A673 (cell line): ENCODE measurements around the gene NEO1. TPM values are rescaled to one million over a fixed set of nuclear protein-coding genes. Genes with fewer than 3 reads are reported as not detected.

Experiments
- BruUV-seq: library from RNA; stranded (reverse); fragments of 400-500 nt; replicated peaks from 2 replicates; lab custom pipeline; 2021; lab: Mats Ljungman, UMichigan
- CTCF ChIA-PET: fragments of 300-600 bp; sonication (Branson Sonifier 250); formaldehyde crosslinking; loops from one replicate; lab custom pipeline; 2022; ENCODE audit warnings: antibody characterized with exemption; lab: Charles Lee
- POLR2A ChIA-PET: fragments of 300-600 bp; sonication (Branson Sonifier 250); formaldehyde crosslinking; loops from one replicate; lab custom pipeline; 2022; ENCODE audit warnings: antibody characterized with exemption; ENCODE audit not compliant: low non-redundant PET; lab: Charles Lee
- DNase-seq: peaks from one replicate; pipeline ENCODE4 v3.0.0-alpha.2; 2015; ENCODE audit warnings: low spot score
- H3K27ac ChIP-seq: fragments of 200-600 bp; sonication (generic); 2 replicates; pipeline ENCODE4 v1.5.1; 2016; ENCODE audit warnings: mixed run types, low read depth, mild to moderate bottlenecking, mixed read lengths, antibody characterized with exemption, low read length; ENCODE audit not compliant: poor library complexity, severe bottlenecking
- H3K27me3 ChIP-seq: fragments of 200-600 bp; sonication (generic); replicated peaks from 2 replicates; pipeline ENCODE4 v1.6.1; 2017; ENCODE audit warnings: mixed run types, low read depth, mild to moderate bottlenecking, mixed read lengths, antibody characterized with exemption, low read length; ENCODE audit not compliant: insufficient read depth, poor library complexity
- H3K36me3 ChIP-seq: fragments of 200-600 bp; sonication (generic); 2 replicates; pipeline ENCODE4 v1.6.1; 2016; ENCODE audit warnings: mixed run types, mild to moderate bottlenecking, mixed read lengths, antibody characterized with exemption, low read length; ENCODE audit not compliant: insufficient read depth, poor library complexity, severe bottlenecking
- H3K4me1 ChIP-seq: fragments of 200-600 bp; sonication (generic); 2 replicates; pipeline ENCODE4 v1.6.1; 2017; ENCODE audit warnings: mixed run types, mild to moderate bottlenecking, mixed read lengths, antibody characterized with exemption, low read length; ENCODE audit not compliant: insufficient read depth, poor library complexity, severe bottlenecking
- H3K4me3 ChIP-seq: fragments of 200-600 bp; sonication (generic); 2 replicates; pipeline ENCODE4 v1.5.1; 2016; ENCODE audit warnings: low read depth, mixed run types, mild to moderate bottlenecking, mixed read lengths, low read length; ENCODE audit not compliant: poor library complexity, severe bottlenecking
- H3K9me3 ChIP-seq: fragments of 200-600 bp; sonication (generic); 2 replicates; pipeline ENCODE4 v1.6.1; 2016; ENCODE audit warnings: mixed run types, low read depth, mild to moderate bottlenecking, mixed read lengths, antibody characterized with exemption, low read length; ENCODE audit not compliant: poor library complexity, severe bottlenecking
- EZH2 ChIP-seq: fragments of 200-600 bp; sonication (generic); IDR thresholded peaks from 2 replicates; pipeline ENCODE4 v1.6.1; 2017; ENCODE audit warnings: borderline replicate concordance, low read depth, mild to moderate bottlenecking, mixed read lengths, antibody characterized with exemption, low read length; ENCODE audit not compliant: poor library complexity, severe bottlenecking
- intact Hi-C: fragments of 100-400 bp; cut with micrococcal nuclease; formaldehyde crosslinking; loops from one replicate; pipeline ENCODE4 v1.10.0; 2022; ENCODE audit not compliant: unreplicated experiment
- total RNA-seq: library from RNA; stranded (reverse); gene quantifications from 2 replicates; pipeline ENCODE4 v1.2.3, GENCODE V29; 2021
- TF ChIP-seq, protein P1 (sequence below): fragments of 300-800, 200-600 bp; sonication (generic); conservative IDR thresholded peaks from 2 replicates; pipeline ENCODE4 v1.5.1; 2017; ENCODE audit warnings: low read depth, mild to moderate bottlenecking, antibody characterized with exemption, low read length, moderate library complexity, mixed read lengths

The NEO1 gene
- total RNA-seq, 1 experiment from 2014 or later, result 72.6 TPM

DNA sequence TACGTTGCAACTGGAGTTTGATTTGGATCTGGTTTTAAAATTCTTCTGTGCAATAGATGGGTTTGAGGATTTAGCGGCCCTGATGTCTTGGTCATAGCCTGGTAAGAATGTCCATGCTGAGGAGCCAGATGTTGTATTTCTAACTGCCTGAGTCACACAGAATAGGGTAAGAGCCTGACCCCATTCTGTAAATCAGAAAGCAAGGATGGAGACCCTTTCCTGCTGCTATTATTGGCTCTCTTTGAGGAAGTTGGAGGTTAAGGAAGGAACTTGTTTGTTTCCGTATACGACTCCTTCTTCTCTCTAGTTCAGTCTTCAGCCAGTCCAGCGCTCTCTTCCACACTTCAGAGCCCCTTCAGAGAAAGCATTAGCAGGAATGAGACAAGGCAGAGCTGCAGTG lies 251.4 kb downstream of the NEO1 start:
- BruUV-seq, result no TSS peak
- intact Hi-C loops, result no loop called here
- H3K36me3 ChIP-seq, result peaks cover 4% of the 10 kb centered on the region
- H3K27me3 ChIP-seq, result no peaks in the 10 kb centered on the region
- POLR2A ChIA-PET, result no interaction called here
- CTCF ChIA-PET, result no interaction called here
- no peak overlapping the region for H3K4me3 ChIP-seq
- DNase-seq, result no peak
- no peak overlapping the region for H3K27ac ChIP-seq
- TF ChIP-seq EZH2, result no peak
- TF ChIP-seq, protein P1, sequence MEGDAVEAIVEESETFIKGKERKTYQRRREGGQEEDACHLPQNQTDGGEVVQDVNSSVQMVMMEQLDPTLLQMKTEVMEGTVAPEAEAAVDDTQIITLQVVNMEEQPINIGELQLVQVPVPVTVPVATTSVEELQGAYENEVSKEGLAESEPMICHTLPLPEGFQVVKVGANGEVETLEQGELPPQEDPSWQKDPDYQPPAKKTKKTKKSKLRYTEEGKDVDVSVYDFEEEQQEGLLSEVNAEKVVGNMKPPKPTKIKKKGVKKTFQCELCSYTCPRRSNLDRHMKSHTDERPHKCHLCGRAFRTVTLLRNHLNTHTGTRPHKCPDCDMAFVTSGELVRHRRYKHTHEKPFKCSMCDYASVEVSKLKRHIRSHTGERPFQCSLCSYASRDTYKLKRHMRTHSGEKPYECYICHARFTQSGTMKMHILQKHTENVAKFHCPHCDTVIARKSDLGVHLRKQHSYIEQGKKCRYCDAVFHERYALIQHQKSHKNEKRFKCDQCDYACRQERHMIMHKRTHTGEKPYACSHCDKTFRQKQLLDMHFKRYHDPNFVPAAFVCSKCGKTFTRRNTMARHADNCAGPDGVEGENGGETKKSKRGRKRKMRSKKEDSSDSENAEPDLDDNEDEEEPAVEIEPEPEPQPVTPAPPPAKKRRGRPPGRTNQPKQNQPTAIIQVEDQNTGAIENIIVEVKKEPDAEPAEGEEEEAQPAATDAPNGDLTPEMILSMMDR, result no peak
- no peaks in the 10 kb centered on the region for H3K9me3 ChIP-seq
- no peaks in the 10 kb centered on the region for H3K4me1 ChIP-seq

DNA sequence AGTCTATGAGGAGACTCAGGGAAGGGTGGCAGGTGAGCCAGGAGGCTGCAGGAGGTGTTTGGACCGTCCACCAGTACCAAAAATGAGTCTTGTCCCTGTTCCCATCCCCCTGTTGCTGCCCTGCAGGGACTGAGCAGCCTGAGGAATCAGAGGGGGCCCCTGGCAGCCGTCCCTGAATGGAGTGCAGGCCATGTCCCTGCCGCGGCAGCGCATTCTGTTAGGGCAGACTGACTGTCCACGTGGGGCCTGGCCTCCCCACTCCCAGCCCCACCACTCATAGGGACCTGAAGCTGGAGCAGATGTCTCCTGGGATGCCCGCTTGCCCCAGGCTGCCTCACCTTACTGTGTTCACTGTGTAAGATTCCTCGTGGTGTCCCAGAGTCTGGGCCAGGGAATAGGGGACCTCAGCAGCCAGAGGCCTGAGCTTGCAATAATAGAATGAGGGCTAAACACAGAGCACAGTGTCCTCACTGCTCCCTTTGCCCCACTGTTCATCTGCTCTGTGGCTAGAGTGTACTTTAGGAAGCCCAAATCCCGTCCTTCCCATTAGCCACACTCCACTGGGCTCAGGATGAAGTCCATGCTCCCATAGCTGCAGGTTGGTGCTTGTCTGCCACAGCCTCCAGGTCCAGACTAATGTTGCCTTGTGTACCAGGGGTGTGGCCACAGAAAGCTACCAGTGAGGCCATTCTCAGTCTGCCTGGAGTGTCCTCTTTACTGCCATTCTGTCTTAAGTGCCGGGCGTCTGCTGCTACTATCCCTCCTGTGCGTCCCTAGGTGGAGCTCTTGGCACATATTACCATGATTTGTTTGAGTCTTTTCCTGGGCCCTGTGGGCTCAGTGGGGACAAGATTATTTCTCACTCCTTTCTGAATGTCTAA lies 253.3 kb downstream of the NEO1 start:
- peak; percentile 71 for DNase-seq
- TF ChIP-seq, protein P1, result peak; percentile 72
- no peak for TF ChIP-seq EZH2
- Histone ChIP-seq H3K36me3 (peaks cover 4% of the 10 kb centered on the region), H3K4me3 (no peak overlapping the region), H3K27me3 (no peaks in the 10 kb centered on the region), H3K9me3 (no peaks in the 10 kb centered on the region), H3K27ac (no peak overlapping the region), H3K4me1 (no peaks in the 10 kb centered on the region)
- intact Hi-C loops, result loop anchor here (5.0 kb wide), 3 partner anchors 327 to 602 kb away; partner anchors contain the start of gene NPTN
- no TSS peak for BruUV-seq
- ChIA-PET CTCF (interaction anchor here (0.5 to 0.7 kb wide), 2 partner anchors 96 to 255 kb away, joined by 5 to 8 read pairs; no protein-coding TSS in a partner anchor), POLR2A (no interaction called here)

- Histone ChIP-seq H3K27me3 (no peaks in the 10 kb centered on the region), H3K4me1 (no peaks in the 10 kb centered on the region), H3K36me3 (no peaks in the 10 kb centered on the region), H3K9me3 (no peaks in the 10 kb centered on the region), H3K27ac (no peak overlapping the region), H3K4me3 (no peak overlapping the region)
- TF ChIP-seq, protein P1, result no peak
- no peak for TF ChIP-seq EZH2
- CTCF ChIA-PET, result no interaction called here
- BruUV-seq, result no TSS peak
- POLR2A ChIA-PET, result no interaction called here
- intact Hi-C loops, result loop anchor here (5.0 kb wide), 3 partner anchors 324 to 599 kb away; partner anchors contain the start of gene NPTN
- no peak for DNase-seq
Measured at GRCh38 chr15:73308305-73308704, 256.0 kb downstream of the NEO1 start.
